Lower leg skin (tissue), 4 donors: ENCODE data around the gene GTSE1. TPM values are rescaled to one million over a fixed set of nuclear protein-coding genes. Genes with fewer than 3 reads are reported as not detected.

Experiments
- DNase-seq, 2 donors: peaks; one replicate each; pipeline ENCODE4 v3.0.0-alpha.2; 2019; ENCODE audit warnings: low spot score in 2 of 2
- H3K4me3 ChIP-seq: fragments of 200-600 bp; sonication (generic); 2 replicates; pipeline ENCODE4 v1.5.1; 2017; ENCODE audit warnings: mild to moderate bottlenecking, low read depth; ENCODE audit not compliant: poor library complexity, severe bottlenecking
- POLR2A ChIP-seq, 2 donors: fragments of 450-650 bp; IDR thresholded peaks; one replicate each; pipeline ENCODE4 v1.6.1; 2016 to 2017; ENCODE audit warnings: antibody characterized with exemption in 2 of 2, mild to moderate bottlenecking in 1 of 2, moderate library complexity in 1 of 2
- WGBS, 2 donors: methylation state at CpG; one replicate each; pipeline ENCODE4 v1.1.5; 2018; 5-methylcytosine and 5-hydroxymethylcytosine counted together
- intact Hi-C: fragments of 100-400 bp; cut with DNase I; formaldehyde crosslinking; loops from one replicate; pipeline ENCODE4 v1.15.0; 2023; ENCODE audit warnings: low total_unique reads
- total RNA-seq, 4 donors: library from RNA; depleted of rRNA; stranded (reverse); fragments of >200 nt; gene quantifications; one replicate each; pipeline ENCODE4 v1.1.0, GENCODE V29; 2016
- TF ChIP-seq, protein P1 (sequence below), 3 donors: fragments of 450-650 bp; IDR thresholded peaks; one replicate each; pipeline ENCODE4 v1.5.1; 2016; ENCODE audit warnings: antibody characterized with exemption in 3 of 3, mild to moderate bottlenecking in 3 of 3, moderate library complexity in 2 of 3

GTSE1 gene
- total RNA-seq, 4 donors from 2014 or later = 0.44 to 1.5 (median 0.91) TPM

DNA sequence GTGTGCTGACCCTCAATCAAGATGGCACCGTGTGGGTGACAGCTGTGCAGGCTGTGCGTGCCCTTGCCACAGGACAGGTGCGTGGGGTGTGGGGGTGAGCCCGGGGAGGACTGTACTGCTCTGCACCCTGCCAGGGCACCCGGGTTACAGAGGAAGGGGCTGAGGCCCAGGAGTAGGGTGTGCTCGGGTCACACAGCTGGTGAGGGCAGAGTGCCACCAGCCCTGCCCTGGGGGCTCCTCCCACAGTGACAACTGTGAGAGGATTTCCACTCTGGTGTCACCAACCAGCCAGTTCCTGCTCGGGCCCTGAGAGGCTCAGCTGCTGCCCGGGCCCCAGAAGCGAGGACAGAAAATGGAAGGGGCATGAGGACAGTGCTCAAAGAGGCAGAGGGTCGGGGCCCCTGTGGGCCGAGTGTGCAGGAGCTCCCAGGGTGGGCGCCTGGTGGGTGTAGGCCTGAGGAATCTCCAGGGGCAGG is 59.4 kb downstream of the GTSE1 start:
- DNase-seq = no peak
- no peak overlapping the region for H3K4me3 ChIP-seq
- WGBS, 2 donors = 73 to 83% methylated on average over 11 of the region's 12 CpGs
- intact Hi-C loops = no loop called here
- no peak for TF ChIP-seq POLR2A (IDR thresholded peaks at IDR 0.05)
- TF ChIP-seq, protein P1, sequence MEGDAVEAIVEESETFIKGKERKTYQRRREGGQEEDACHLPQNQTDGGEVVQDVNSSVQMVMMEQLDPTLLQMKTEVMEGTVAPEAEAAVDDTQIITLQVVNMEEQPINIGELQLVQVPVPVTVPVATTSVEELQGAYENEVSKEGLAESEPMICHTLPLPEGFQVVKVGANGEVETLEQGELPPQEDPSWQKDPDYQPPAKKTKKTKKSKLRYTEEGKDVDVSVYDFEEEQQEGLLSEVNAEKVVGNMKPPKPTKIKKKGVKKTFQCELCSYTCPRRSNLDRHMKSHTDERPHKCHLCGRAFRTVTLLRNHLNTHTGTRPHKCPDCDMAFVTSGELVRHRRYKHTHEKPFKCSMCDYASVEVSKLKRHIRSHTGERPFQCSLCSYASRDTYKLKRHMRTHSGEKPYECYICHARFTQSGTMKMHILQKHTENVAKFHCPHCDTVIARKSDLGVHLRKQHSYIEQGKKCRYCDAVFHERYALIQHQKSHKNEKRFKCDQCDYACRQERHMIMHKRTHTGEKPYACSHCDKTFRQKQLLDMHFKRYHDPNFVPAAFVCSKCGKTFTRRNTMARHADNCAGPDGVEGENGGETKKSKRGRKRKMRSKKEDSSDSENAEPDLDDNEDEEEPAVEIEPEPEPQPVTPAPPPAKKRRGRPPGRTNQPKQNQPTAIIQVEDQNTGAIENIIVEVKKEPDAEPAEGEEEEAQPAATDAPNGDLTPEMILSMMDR (IDR thresholded peaks at IDR 0.05) = no peak

DNA sequence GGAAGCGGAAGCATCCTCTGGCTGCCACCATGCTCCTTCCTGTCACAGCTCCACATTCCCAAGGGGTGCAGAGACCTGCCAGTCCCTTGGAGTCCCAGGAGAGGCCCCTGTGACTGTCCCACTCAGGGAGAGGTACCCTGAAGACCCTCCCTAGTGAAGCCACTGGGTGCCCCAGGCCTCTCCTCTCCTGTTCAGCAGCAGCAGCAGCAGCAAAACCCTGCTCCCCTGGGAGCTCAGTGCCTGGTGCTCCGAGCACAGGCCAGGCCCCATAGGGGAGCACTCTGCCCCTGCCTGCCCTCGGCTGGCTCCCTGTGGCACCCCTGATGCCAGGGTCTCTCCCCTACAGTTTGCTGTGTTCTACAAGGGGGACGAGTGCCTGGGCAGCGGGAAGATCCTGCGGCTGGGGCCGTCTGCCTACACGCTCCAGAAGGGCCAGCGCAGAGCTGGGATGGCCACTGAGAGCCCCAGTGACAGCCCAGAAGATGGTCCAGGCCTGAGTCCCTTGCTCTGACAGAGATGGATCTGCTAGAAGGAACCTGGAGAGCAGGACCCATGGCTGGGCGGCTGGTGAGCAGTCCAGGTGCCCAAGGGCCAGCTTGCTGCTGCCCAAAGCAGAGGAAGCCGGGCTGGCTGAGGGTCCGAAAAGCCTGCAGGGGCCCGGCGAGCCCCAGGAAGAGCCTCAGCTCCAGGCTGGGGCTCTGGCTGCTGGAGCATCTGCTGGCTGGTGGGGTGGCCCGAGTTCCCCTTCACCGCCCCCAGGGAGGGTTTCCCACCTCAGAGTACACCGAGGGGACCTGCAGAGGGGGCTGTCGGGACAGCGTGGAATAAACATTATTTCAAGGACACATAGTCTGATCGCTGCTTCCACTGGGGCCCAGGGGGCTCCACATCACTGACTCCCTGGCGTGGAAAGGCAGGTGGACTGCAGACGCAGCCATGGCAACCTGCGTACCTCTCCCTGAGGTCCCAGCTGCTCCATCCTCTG is 60.1 kb downstream of the GTSE1 start:
- no peak for DNase-seq
- H3K4me3 ChIP-seq = no peak overlapping the region
- 84 to 89% methylated on average over 18 to 23 of the region's 23 CpGs for WGBS, 2 donors
- intact Hi-C loops = no loop called here
- TF ChIP-seq, protein P1 (IDR thresholded peaks at IDR 0.05) = no peak
- TF ChIP-seq POLR2A (IDR thresholded peaks at IDR 0.05) = no peak

DNA sequence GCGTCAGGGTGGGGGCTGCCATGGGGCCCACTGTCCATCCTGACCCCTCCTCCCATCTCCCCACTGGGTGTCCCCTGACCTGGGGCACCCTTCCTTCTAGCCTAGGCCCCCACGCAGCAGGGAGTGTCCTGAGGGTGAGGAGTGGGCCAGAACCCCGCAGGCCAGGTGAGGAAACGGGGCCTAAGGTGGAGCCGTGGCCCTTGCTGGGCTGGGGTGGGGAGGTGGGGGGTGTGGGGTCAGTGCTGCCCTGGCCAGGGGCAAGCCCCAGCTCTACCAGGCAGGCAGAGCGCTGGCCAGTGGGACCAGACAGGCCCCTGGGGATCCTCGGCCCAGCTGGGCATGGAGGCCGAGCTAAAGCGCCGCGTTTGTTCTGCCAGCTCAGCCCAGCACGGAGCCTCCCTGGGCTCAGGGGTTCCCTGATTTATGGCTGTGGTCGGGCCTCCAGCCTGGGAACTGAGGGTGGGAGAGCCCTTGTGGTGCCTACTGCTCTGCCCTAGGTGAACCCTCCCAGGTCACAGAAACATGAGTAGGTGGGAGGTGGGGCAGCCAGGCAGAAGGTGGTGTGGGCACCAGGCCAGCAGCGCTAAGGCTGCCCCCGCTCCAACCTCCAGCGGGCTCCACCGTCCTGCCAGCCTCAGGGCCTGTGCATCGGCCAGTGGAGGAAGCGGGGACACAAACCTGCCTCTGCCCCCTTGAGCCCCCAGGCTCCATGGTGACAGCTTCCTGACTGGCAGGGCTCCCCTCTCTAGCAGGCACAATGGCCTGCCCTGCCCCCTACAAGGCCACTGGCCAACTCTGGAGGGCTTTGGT is 61.2 kb downstream of the GTSE1 start:
- no peak overlapping the region for H3K4me3 ChIP-seq
- no peak for DNase-seq
- TF ChIP-seq POLR2A (IDR thresholded peaks at IDR 0.05) = no peak
- TF ChIP-seq, protein P1 (IDR thresholded peaks at IDR 0.05) = no peak
- intact Hi-C loops = no loop called here
- WGBS, 2 donors = 81 to 82% methylated on average over 15 to 18 of the region's 19 CpGs

DNA sequence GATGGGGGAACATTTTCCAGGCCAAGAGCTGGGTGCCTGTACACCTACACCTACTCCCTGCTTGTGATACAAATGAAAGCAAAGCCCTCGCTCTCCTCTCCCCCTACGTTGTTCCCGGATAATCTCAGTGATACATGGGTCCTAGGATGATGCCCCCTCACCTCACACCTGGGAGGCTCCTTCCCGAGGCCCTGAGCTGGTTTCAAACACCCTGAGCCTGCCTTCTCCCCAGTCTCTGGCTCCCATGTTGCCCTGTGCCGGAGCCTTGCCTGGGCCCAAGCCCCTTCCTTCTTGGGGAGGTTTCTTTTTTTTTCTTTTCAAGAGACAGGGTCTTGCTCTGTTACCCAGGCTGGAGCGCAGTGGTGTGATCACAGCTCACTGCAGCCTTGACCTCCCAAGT is 62.1 kb downstream of the GTSE1 start:
- no peak for TF ChIP-seq POLR2A (IDR thresholded peaks at IDR 0.05)
- TF ChIP-seq, protein P1 (IDR thresholded peaks at IDR 0.05) = no peak
- intact Hi-C loops = no loop called here
- no peak overlapping the region for H3K4me3 ChIP-seq
- WGBS, 2 donors = 90 to 93% methylated on average over 6 of the region's 6 CpGs
- DNase-seq = no peak

DNA sequence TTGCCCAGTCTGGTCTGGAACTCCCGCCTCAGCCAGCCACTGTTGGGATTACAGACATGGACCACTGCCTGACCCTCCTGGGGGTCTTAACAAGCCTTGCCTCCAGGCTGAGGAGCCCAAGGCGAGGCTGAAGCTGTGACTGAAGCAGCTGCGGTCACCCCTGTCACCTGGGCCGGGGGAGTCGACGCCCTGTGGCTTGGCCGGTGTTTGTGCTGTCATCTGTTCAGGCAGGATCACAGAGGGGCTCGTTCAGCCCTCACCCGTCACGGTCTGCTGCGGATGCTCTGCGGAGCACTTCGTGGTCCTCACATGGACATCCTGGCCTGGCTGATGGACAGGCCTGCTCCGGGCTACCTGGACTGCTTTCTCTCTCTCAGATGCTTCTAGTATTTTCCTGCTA is 62.7 kb downstream of the GTSE1 start:
- DNase-seq = no peak
- intact Hi-C loops = no loop called here
- 95 to 97% methylated on average over 7 to 11 of the region's 14 CpGs for WGBS, 2 donors
- no peak for TF ChIP-seq POLR2A (IDR thresholded peaks at IDR 0.05)
- TF ChIP-seq, protein P1 (IDR thresholded peaks at IDR 0.05) = no peak
- H3K4me3 ChIP-seq = no peak overlapping the region
